ENCODE results near the gene PHLDA3.

DNA sequence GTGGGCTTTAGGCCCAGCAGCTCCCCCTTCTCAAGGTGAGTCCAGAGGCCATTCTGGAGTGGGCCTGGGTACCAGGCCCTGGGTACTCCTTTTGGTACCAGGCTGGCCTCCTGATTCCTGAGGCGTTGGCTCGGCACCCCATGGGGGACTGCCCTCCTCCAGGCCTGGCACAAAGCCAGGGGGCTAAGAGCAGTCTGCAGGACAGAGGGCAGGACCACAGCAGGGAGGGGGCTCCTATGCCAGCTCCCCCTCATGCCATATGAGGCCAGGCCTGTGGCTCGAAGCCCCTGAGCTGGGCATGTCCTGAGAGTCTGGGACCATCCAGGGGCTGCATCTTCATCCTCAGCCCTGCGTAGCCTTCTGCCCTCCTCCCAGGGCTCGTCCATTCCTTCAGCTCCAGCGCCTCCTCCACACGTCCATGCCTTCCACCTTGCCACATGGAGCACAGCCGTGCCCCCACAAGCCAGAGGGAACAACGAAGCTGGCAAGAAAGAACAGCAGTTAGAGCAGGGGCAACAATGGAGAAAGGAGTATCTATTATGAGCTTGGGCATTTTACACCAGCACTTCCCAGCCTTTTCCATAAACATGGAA, 3.2 kb downstream of the PHLDA3 start:
- no peak for TF ChIP-seq POLR2A (IDR thresholded peaks at IDR 0.05)
- TF ChIP-seq, protein P1, sequence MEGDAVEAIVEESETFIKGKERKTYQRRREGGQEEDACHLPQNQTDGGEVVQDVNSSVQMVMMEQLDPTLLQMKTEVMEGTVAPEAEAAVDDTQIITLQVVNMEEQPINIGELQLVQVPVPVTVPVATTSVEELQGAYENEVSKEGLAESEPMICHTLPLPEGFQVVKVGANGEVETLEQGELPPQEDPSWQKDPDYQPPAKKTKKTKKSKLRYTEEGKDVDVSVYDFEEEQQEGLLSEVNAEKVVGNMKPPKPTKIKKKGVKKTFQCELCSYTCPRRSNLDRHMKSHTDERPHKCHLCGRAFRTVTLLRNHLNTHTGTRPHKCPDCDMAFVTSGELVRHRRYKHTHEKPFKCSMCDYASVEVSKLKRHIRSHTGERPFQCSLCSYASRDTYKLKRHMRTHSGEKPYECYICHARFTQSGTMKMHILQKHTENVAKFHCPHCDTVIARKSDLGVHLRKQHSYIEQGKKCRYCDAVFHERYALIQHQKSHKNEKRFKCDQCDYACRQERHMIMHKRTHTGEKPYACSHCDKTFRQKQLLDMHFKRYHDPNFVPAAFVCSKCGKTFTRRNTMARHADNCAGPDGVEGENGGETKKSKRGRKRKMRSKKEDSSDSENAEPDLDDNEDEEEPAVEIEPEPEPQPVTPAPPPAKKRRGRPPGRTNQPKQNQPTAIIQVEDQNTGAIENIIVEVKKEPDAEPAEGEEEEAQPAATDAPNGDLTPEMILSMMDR (IDR thresholded peaks at IDR 0.05 in 8 of 11, conservative IDR thresholded peaks at IDR 0.05 in 3 of 11): no peak
